Effector CD4-positive, alpha-beta T cell (primary cell): ENCODE measurements around the gene CD8A.
"Not testable (repeated sequence)": the region's sequence is repeated elsewhere in the genome, so short reads cannot be mapped to it uniquely, and the experiment has no call there.

Experiments used
- DNase-seq: peaks from one replicate; pipeline ENCODE4 v3.0.0-alpha.2; 2020

CD8A gene

DNA sequence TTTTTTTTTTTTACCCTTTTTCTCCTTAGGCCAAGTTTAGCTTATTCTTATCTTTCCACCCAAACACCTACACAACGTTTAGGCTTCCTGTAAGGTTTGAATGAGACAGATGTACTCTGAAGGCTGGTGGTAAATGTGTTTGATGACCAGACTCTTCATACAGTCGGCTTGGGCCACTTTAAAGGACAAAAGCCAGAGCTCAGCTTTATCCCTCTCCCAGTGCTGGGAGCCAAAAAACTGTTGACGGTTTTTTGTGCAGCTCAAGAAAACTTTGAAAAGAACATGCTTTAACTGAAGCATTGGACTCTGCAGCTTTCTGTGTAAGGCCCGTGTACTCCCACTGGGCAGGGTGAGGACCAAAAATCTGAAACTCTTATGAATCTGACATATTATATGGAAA lies 15.4 kb downstream of the CD8A start:
- no peak for DNase-seq

DNA sequence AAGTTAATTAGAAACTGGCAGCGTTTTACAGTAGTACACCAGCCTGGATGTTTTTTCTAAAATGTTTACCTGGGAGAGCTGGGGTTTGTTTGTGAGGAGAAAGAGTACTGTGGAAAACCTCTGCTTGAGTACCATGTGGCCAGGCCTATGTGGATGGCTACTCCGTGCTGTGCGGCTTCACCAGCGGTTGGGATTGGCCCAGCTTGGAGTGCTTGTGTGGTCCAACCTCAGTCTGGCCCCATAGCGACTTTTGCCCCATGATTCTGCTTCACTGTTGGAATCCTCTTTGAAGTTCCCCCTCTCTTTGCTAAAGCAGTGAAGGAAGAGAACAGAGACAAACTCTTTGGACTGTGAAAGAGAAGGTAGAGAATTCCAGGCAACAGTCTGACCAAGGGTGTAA lies 15.9 kb downstream of the CD8A start:
- no peak for DNase-seq

DNA sequence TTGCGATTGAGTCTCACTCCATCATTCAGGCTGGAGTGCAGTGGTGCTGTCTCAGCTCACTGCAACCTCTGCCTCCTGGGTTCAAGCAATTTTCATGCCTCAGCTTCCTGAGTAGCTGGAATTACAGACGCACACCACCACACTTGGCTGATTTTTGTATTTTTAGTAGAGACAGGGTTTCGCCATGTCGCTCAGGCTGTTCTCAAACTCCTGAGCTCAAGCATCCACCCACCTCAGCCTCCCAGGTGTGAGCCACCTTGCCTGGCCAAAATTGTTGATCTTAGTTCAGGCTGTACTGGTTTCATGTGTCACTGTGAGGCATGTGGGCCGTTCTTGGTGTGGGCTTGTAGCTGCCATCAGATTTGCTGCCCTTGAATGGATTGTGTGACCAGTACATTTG lies 18.1 kb downstream of the CD8A start:
- DNase-seq, result no peak

DNA sequence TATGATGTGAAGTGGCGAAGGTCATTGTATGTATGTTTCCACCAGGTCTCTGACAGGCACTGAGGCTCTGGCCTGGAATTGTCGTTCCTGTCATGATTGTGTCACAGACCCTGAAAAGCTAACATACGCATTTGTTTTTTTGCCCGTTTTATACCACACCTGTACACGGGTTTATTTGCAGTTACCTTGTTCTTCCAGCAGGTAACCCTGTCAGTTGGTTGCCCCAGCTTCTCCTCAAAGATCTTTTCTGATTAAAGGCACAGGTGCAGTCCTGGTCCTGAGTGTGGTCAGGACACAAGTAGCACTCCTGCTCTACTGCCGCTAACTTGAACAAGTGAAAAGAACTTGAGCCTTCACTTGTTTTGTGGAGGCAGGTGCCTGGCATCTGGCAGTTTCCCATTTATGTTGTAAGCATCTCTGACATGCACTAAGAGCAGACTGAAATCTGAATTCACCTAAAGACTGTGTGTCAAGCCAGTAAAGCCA lies 19.9 kb downstream of the CD8A start:
- no peak for DNase-seq

DNA sequence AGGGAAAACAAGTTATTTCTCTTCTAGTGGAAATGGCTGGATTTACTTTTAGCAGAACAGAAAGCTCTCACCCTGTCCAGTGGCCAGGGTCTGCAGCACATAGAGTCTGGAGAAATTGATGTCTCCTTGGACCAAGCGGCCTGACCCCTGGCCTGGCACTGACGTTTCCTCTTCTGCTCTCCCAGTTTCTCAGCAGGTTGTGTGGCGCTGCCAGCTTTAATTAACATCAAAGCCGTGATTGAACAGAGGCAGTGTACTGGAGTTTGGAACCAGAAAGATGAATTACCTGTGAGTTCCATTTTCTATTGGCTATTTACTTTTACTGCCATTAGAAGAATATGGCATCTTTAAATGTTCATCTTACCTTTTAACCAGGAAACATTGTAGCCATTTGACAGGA lies 20.9 kb downstream of the CD8A start:
- DNase-seq, result no peak

DNA sequence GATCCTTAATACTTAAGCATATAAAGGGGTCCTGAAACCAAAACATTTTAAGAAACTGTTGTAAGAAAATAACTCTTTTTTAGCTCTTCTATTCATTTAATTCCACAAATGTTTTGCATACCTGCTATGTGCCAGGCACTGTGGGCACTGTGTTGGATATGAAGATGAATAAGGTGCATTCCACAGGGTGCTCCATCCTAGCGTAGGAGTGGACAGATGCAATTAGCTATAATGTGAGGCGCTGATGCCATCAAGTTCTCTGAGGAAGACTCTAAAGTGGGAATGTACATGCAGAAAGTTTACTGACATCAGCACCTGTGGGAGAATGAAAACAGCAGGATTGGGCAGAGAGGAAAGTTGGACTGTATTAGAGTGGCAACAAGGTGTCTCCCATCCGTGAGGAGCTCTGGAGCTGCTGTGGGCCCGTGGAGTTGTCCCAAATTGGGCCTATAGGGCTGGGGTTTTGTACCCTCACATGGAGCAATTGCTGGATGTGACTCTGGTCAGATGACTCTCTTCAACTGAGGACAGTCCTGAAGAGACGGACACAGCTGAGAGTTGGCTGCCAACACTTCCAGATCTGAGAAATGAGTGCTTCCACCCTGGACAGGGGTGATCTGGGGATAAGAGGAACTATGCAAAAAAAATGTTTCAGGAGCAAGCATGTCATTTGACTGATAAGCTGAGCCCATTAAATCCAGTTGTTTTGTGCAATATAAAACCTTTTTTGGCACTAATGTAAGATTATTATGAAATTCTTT lies 22.3 kb downstream of the CD8A start:
- DNase-seq, result no peak

DNA sequence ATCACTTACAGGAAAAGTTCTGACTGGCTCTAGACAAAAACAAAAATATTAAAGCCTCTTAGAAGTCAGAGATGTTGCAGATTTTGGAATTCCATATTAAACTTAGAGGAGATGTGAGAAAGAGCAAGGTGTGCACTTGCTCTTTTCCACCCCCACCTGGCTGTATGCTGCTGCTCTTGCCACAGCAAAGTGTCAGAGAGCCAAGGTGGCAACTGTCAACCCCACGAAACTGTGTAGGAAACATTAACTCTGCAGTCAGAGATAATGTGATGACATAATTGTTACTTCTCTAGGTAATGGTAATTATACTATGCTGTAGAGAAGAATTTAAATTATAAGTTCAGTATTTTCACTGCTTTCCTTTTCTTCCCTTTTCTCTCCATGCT lies 25.4 kb downstream of the CD8A start:
- DNase-seq, result no peak

DNA sequence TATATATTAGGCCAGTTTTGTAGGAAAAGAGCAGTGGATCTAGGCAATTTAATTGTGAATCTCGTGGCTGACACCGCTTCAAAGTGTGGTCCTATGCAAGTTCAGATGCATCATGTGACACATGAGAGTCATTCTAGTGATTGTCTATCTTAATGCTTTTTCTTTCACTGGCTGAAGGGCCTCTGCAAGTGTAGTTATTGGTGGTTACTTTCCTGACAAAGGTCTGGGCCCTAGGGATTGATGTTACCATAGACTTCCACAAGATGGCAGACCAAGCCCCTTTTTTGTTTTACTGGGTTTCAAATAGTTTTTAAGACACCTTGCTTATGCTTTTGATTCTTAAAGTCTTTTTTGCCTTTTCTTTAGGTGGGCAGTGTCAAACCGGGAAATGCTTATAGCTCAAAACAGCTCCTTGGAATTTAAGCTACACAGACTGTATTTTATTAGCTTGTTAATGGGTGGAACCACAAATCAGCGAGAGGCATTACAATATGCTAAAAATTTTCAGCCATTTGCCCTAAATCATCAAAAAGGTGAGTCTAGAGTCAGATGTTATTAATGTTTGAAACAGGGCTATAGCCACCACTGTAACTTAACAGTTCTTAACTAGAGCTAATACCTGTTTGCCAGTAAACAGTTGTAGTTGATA lies 25.9 kb downstream of the CD8A start:
- DNase-seq, result peak; percentile 11

DNA sequence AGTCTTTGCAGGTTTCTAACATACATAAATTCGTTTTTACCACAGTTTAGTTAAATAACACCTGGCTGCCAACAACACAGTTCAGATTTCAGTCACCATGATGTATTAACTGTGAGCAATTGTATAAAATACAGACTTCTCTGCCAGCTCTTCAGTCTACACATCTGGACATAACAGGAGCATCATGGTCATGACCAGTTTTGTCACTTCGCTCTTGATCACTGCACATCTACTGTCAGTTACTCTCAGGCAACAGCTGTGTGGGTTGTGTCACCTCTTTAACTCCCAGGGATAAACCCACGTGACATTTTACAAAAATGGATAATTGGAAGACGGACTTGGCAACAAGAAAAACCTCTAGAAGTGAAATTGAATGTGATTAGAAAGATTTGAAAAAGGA lies 30.3 kb downstream of the CD8A start:
- DNase-seq, result no peak

DNA sequence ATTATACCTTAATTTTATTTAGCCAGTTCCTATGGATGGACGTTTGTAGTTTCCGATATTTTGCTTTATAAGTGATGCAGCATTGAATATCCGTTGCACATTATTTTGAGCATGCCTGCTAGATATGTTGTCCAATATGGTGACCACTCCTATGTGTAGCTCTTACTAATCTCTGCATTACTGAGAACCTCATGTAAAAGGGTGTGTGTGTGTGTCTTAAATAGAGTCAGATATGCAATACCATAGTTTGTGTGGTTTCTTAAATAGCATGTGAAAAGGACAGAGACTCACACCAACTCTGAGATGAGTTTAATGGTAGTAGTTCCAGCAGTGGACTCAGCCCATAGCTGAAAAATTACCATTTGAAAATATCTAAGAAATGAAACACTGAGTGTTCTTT lies 32.3 kb downstream of the CD8A start:
- DNase-seq, result no peak

DNA sequence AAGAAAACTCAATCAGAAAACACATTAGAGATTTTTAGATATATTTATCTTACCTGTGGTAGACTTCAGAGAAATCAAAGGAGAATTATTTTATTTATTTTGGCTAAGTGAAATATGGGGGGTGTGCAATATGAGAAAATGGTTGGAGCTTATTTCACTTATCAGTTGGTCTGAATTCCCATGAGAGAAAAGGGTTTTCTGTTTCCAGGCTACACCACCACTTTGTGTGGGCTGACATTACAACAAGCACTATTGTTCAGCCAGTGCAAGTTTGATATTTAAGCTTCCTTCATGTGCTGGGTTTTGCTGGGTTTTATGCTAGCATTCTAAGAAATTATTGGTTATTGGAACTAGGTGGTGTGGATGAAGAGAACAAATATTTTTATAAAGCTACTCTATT lies 37.1 kb downstream of the CD8A start:
- DNase-seq, result no peak

DNA sequence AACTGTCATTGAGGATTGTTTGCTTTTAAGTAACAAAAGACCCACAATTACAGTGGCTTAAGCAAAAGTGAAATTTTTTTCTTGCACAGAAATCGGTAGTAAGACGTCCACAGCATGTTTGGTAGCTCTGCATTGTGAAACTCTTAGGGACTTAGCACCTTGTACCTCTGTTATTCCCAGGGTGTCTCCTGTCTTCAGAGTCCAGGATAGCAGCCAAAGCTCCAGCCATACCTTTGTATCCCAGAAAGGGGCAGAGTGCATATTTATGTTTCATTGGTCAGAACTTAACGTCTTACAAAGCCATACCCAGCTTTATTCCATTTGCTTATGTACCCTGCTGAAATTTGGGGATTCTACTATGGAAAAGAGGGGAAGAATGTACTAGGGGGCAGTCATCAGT lies 37.8 kb downstream of the CD8A start:
- no peak for DNase-seq

DNA sequence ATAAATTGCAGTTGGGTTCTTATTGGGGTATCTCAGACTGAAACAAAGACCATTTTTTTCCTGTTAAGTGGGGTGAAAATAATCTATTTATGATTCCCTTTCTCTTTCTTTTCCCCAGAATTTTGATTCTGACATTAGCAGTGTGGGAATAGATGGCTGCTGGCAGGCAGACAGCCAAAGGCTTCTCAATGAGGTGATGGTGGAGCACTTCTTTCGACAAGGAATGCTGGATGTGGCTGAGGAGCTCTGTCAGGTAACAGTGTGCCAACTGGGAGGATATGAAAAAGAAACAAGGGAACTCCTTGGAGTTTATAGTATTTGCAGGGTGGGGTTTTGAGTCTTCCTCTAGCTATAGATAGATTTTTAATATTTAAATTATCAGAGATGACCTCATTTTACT lies 38.9 kb downstream of the CD8A start:
- DNase-seq, result no peak

DNA sequence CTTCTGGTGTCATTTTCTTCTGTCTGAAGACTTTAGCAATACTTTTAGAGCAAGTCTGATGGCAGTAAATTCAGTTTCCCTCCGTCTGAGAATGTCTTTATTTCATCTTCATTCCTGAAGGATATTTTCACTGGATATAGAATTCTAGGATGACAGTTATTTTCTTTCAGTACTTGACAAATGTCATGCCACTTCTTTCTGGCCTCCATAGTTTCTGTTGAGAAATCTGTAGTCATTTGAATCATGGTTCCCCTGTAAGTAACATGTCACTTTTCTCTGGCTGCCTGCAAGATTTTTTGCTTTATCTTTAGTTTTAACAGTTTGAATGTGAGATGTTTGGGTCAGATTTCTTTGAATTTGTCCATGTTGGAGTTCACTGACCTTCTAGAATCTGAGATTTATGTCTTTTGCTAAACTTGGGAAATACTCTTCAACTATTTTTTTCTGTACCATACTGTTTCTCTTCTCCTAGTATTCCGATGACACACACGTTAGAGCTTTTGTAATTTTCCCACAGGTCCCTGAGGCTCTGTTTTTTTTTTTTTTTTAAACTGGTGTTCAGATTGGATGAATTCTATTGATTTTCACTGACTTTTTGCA lies 40.4 kb downstream of the CD8A start:
- DNase-seq, result no peak

DNA sequence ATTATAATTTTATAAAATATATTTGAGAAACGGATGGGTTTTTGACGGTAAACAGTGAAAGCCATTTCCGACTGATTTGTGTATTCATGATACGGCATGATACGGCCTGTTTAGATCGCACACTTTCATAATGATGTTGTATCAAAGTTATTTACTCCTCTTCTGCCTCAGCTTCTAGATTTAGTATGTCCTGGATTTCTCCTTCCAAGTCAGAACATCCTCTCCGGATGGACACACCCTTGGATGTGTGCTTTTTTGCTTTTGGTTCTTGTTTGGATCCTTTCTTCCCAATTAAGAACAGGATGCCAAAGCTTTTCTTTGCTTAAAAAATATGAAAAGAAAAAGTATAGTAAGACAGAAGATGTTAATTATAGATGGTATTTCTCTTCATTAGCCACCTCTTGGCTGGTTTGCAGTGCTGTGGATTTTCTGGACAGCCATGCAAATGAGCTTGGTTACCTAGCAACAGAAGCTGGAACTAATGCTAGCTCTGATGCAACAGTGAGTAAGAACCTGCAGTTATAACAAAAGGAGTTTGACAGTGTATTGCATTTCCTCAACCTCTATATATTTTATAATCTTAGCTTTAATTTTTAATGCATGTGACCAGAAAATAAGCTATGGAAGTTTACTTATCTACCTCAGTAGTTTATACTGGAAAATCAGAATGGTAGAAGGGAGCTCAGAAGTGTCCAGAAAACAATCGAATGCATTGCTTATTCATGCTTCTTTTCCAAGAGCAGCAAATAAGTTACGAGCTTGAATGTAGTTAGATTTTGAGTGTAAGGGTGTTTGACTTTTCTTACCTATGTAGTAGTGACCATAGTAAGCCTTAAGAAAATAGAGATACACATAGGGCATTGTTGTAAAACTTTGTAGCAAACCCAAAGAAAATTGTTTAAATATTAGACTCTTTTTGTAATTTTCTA lies 42.7 kb downstream of the CD8A start:
- DNase-seq, result no peak

DNA sequence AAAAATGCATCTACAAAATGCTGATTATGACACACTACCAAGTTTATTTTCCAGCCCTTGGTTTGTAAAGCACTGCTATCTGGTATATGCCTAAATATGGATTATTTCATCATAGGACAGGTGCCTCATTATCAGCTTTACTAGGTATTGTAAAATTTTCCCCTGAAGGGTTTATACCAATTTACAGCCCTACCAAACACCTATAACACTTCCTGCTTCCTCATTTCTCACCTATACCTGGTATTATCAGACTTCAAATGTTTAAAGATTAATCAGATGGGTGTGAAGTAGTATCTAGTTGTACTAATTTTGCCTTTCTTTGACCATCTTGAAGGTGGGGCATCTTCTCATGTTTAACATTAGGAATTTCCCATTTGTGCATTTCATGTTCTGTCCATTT lies 43.8 kb downstream of the CD8A start:
- no peak for DNase-seq

DNA sequence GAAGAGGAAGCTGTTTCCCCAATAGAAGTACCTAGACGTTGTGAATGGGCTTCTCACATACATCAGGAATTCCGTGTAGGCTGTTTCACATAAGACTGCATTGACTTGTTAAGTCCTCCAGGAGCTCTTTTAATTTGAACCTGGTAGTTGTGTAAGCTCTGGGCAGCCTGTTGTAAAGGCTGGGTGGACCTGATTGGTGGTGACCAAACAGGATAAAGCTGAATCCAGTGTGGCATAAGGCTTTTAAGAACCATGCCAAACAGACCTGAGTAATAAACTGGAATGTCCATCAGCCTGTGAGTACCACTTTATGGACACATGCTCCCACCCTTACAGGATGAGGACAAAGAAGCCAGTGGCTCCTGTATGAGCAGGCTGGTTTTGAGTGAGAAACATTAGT lies 46.6 kb downstream of the CD8A start:
- DNase-seq, result no peak

DNA sequence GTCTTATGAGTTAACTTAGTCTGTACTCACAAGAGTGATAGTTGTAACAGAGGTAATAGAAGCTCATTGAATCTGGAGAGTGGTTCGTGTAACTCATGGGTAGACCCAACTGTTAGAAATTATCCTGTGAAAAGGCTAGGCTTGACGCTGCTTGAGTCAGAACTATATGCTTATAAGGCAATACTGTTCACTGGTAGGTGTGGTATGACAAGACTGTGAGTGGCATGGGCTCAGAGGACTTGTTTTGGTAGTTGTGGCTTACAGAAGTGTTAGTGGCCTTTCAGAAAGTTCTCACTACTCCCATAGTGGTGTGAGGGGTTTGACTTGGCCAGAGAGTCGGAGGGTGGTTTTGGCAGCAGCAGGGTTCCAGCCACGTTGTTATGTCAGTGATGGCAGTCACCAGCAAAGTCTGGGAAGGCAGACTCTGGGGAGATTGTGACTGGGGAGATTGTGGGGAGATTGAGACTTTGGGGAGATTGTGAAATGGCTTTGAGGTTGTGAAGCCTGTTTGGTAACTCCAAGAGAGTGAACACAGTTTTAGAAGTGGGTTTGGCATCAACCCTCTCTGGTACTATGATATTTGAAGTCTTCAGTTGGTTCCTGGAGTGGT lies 48.7 kb downstream of the CD8A start:
- not testable (repeated sequence) for DNase-seq

DNA sequence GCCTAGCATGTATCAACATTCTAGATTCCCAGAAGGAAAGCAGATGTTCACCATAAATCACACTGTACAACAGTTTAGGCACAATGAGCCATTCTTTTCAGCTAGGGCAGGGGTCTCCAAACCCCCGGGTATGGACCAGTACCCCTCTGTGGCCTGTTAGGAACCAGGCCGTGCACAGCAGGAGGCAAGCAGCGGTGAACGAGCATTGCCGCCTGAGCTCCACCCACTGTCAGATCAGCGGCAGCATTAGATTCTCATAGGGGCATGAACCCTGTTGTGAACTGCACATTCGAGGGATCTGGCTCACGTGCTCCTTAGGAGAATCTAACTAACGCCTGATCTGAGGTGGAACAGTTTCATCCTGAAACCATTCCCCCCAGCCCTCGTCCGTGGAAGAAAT lies 50.8 kb downstream of the CD8A start:
- not testable (repeated sequence) for DNase-seq

DNA sequence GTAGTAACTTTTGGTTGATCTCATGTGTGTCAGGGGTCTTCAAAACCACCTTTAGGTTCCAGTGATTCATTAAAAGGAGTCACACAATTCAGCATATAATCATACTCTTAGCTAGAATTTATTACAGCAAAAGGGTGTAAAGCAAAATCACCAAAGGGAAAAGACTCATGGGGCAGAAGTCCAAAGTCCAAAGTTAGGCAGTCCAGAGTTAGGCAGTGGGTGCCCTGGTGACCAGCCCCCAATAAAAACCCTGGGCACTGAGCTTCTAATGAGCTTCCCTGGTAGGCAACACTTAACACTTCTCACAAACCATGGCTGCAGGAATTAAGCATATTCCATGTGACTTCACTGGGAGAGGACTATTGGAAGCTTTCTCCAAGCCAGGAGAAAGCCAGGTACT lies 51.2 kb downstream of the CD8A start:
- DNase-seq, result not testable (repeated sequence)

DNA sequence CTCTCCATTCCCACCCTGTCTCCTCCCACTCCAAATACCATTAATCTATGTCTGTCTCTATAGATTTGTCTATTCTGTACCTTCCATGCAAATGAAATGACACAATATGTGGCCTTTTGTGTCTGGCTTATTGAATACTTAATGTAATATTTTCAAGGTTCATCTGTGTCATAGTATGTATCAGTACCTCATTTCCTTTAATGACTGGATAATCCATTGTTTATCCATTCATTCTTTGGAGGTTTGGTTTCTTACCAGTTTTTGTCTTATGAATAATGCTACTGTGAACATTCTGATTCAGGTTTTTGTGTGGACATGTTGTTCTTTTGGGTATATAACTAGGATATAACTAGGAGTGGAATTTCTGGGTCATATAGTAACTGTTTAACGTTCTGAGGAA lies 55.8 kb downstream of the CD8A start:
- not testable (repeated sequence) for DNase-seq
